ENCODE results near the gene CEACAM21.

GRCh38 chr19:41610789-41611188, 34.8 kb downstream of the CEACAM21 start:
- TF ChIP-seq POLR2A (IDR thresholded peaks at IDR 0.05; ENCODE audit: low read depth, low read length) (no peak), POLR2AphosphoS5 (IDR thresholded peaks at IDR 0.05; ENCODE audit: low read depth, low read length) (no peak)

Data from GM12892 (cell line).